ENCODE results near the gene GNE. TPM values are rescaled to one million over a fixed set of nuclear protein-coding genes. Genes with fewer than 3 reads are reported as not detected.

Gene GNE
- total RNA-seq, 1 experiment from 2014 or later, result 8.4 TPM

DNA sequence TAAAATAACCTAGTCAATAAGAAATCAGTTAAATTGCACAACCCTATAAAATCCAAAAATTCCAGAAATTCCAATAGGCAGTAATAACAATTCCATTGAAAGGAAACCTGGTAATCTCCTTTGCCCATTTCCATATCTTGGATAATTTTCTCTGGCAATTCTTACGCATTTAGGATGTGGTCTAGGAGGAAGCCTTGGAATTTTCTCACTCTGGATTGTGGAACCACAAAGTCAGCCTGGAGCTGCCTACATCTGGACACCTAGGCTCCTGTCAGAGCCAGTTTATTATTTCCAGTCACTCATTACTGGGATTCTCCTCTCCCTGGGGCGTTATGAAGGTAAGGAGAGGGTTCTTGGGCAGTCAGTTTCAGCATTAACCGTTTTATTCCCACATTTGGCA lies 40.3 kb upstream of the GNE start:
- H4K20me1 ChIP-seq (ENCODE audit: insufficient read depth), result no peaks in the 10 kb centered on the region
- H3K79me2 ChIP-seq (ENCODE audit: insufficient read depth, low read length), result no peaks in the 10 kb centered on the region
- no TSS peak for BruUV-seq (replicated peaks)
- no peaks in the 10 kb centered on the region for H3K9me2 ChIP-seq (ENCODE audit: insufficient read depth)
- H3K27ac ChIP-seq (ENCODE audit: low read depth, low read length), result no peak overlapping the region
- CTCF ChIA-PET, result no interaction called here
- intact Hi-C loops (cut with micrococcal nuclease), result no loop called here
- no peak overlapping the region for H3K9ac ChIP-seq (ENCODE audit: low read length)
- RAD21 ChIA-PET (ENCODE audit: low non-redundant PET in 1 of 2, low total read pairs in 2 of 2, uncharacterized antibody in 2 of 2, unreplicated experiment in 2 of 2), result no interaction called here
- H3K4me3 ChIP-seq (replicated peaks in 1 of 2; ENCODE audit: low read depth in 1 of 2, low read length in 2 of 2), result no peak overlapping the region
- DNase-seq (ENCODE audit: low read depth, low spot score) (no peak), ATAC-seq (no peak)
- POLR2A ChIA-PET, result no interaction called here
- no peak overlapping the region for H3K4me2 ChIP-seq (ENCODE audit: low read length)
- TF ChIP-seq EGR1 (IDR thresholded peaks at IDR 0.05; ENCODE audit: low read depth) (no peak), RAD21 (IDR thresholded peaks at IDR 0.05; ENCODE audit: low read depth) (no peak), FOSL1 (IDR thresholded peaks at IDR 0.05; ENCODE audit: low read depth) (no peak), SP1 (IDR thresholded peaks at IDR 0.05; ENCODE audit: low read depth) (no peak), ZFX (IDR thresholded peaks at IDR 0.05) (no peak), ELF1 (IDR thresholded peaks at IDR 0.05; ENCODE audit: borderline replicate concordance, low read depth) (no peak), POLR2A (IDR thresholded peaks at IDR 0.05; ENCODE audit: borderline replicate concordance, extremely low read depth, insufficient read depth, insufficient read length) (no peak), CEBPB (IDR thresholded peaks at IDR 0.05; ENCODE audit: low read depth) (no peak), YY1 (IDR thresholded peaks at IDR 0.05; ENCODE audit: extremely low read depth, insufficient replicate concordance, low read depth, low read length) (no peak)
- TF ChIP-seq, protein P1, sequence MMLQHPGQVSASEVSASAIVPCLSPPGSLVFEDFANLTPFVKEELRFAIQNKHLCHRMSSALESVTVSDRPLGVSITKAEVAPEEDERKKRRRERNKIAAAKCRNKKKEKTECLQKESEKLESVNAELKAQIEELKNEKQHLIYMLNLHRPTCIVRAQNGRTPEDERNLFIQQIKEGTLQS (IDR thresholded peaks at IDR 0.05), result no peak
- TF ChIP-seq, protein P2, sequence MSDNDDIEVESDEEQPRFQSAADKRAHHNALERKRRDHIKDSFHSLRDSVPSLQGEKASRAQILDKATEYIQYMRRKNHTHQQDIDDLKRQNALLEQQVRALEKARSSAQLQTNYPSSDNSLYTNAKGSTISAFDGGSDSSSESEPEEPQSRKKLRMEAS (IDR thresholded peaks at IDR 0.05), result no peak
- TF ChIP-seq, protein P3, sequence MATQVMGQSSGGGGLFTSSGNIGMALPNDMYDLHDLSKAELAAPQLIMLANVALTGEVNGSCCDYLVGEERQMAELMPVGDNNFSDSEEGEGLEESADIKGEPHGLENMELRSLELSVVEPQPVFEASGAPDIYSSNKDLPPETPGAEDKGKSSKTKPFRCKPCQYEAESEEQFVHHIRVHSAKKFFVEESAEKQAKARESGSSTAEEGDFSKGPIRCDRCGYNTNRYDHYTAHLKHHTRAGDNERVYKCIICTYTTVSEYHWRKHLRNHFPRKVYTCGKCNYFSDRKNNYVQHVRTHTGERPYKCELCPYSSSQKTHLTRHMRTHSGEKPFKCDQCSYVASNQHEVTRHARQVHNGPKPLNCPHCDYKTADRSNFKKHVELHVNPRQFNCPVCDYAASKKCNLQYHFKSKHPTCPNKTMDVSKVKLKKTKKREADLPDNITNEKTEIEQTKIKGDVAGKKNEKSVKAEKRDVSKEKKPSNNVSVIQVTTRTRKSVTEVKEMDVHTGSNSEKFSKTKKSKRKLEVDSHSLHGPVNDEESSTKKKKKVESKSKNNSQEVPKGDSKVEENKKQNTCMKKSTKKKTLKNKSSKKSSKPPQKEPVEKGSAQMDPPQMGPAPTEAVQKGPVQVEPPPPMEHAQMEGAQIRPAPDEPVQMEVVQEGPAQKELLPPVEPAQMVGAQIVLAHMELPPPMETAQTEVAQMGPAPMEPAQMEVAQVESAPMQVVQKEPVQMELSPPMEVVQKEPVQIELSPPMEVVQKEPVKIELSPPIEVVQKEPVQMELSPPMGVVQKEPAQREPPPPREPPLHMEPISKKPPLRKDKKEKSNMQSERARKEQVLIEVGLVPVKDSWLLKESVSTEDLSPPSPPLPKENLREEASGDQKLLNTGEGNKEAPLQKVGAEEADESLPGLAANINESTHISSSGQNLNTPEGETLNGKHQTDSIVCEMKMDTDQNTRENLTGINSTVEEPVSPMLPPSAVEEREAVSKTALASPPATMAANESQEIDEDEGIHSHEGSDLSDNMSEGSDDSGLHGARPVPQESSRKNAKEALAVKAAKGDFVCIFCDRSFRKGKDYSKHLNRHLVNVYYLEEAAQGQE (IDR thresholded peaks at IDR 0.05; ENCODE audit: low read depth), result no peak
- TF ChIP-seq, protein P4, sequence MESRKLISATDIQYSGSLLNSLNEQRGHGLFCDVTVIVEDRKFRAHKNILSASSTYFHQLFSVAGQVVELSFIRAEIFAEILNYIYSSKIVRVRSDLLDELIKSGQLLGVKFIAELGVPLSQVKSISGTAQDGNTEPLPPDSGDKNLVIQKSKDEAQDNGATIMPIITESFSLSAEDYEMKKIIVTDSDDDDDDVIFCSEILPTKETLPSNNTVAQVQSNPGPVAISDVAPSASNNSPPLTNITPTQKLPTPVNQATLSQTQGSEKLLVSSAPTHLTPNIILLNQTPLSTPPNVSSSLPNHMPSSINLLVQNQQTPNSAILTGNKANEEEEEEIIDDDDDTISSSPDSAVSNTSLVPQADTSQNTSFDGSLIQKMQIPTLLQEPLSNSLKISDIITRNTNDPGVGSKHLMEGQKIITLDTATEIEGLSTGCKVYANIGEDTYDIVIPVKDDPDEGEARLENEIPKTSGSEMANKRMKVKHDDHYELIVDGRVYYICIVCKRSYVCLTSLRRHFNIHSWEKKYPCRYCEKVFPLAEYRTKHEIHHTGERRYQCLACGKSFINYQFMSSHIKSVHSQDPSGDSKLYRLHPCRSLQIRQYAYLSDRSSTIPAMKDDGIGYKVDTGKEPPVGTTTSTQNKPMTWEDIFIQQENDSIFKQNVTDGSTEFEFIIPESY (IDR thresholded peaks at IDR 0.05; ENCODE audit: extremely low read depth, insufficient replicate concordance, low read length), result no peak
- H3K9me3 ChIP-seq (ENCODE audit: control insufficient read depth in 1 of 2, insufficient read depth in 1 of 2, low read depth in 1 of 2, low read length in 2 of 2), result no peaks in the 10 kb centered on the region
- H3K27me3 ChIP-seq (ENCODE audit: insufficient read depth, low read length), result no peaks in the 10 kb centered on the region
- peaks cover 9 to 32% of the 10 kb centered on the region in 2 experiments for H3K4me1 ChIP-seq (ENCODE audit: control insufficient read depth in 1 of 2, insufficient read depth in 2 of 2, low read length in 2 of 2)
- no peak overlapping the region for H2AFZ ChIP-seq (ENCODE audit: low read depth, low read length, poor library complexity, severe bottlenecking)
- H3K36me3 ChIP-seq (ENCODE audit: control insufficient read depth in 1 of 2, insufficient read depth in 2 of 2, low read length in 2 of 2), result no peaks in the 10 kb centered on the region
